Gastroesophageal sphincter (tissue), 4 donors: Measurements from ENCODE around the gene SOST. TPM values are rescaled to one million over a fixed set of nuclear protein-coding genes. Genes with fewer than 3 reads are reported as not detected.

ENCODE experiments used
- ATAC-seq: fragments of 150-250 bp; one replicate; pipeline ENCODE4 v1.9.1; 2016; ENCODE audit warnings: mild to moderate bottlenecking, moderate library complexity
- H3K27ac ChIP-seq, 4 donors: fragments of 200-600 bp; sonication (generic) in 3 of 4; 1 replicate in 3 of 4; 2 replicates in 1 of 4; pipeline ENCODE4 v1.5.1; 2016 to 2019
- H3K27me3 ChIP-seq: fragments of 200-600 bp; sonication (generic); one replicate; pipeline ENCODE4 v1.5.1; 2019
- H3K36me3 ChIP-seq, 2 donors: fragments of 200-600 bp; sonication (generic); one replicate each; pipeline ENCODE4 v1.5.1; 2019; ENCODE audit warnings: control low read depth in 1 of 2
- H3K4me1 ChIP-seq, 3 donors: fragments of 200-600 bp; sonication (generic); 1 replicate in 2 of 3; 2 replicates in 1 of 3; pipeline ENCODE4 v1.5.1; 2016 to 2019; ENCODE audit warnings: control low read depth in 2 of 3
- H3K4me3 ChIP-seq, 2 donors: fragments of 200-600 bp; sonication (generic); one replicate each; pipeline ENCODE4 v1.5.1; 2019; ENCODE audit warnings: mild to moderate bottlenecking in 1 of 2, moderate library complexity in 1 of 2
- H3K9me3 ChIP-seq, 3 donors: fragments of 200-600 bp; sonication (generic); one replicate each; pipeline ENCODE4 v1.5.1; 2017 to 2019; ENCODE audit warnings: control low read depth in 2 of 3
- CTCF ChIP-seq, 4 experiments: fragments of 200-600 bp in 2 of 4; fragments of 450-650 bp in 2 of 4; sonication (generic) in 1 of 4; IDR thresholded peaks; one replicate each; pipeline ENCODE4 v1.5.1; 2017 to 2019; ENCODE audit warnings: antibody characterized with exemption in 4 of 4, mild to moderate bottlenecking in 2 of 4, moderate library complexity in 2 of 4
- EP300 ChIP-seq: sonication (generic); formaldehyde crosslinking; IDR thresholded peaks from one replicate; pipeline ENCODE4 v1.6.1; 2017; ENCODE audit warnings: antibody characterized with exemption, mild to moderate bottlenecking
- POLR2A ChIP-seq, 2 donors: fragments of 450-650 bp; IDR thresholded peaks; one replicate each; pipeline ENCODE4 v1.6.1; 2017; ENCODE audit warnings: antibody characterized with exemption in 2 of 2, mild to moderate bottlenecking in 2 of 2, moderate library complexity in 1 of 2
- POLR2AphosphoS5 ChIP-seq: sonication (generic); formaldehyde crosslinking; IDR thresholded peaks from one replicate; pipeline ENCODE4 v1.6.1; 2017; ENCODE audit warnings: antibody characterized with exemption
- WGBS, 2 donors: methylation state at CpG; one replicate each; pipeline ENCODE4 v1.1.5; 2018; ENCODE audit warnings: low coverage in 1 of 2; 5-methylcytosine and 5-hydroxymethylcytosine counted together
- total RNA-seq, 4 donors: library from RNA; depleted of rRNA; stranded (reverse); fragments of >200 nt; gene quantifications; one replicate each; pipeline ENCODE4 v1.1.0, GENCODE V29; 2016

Gene SOST
- total RNA-seq, 4 donors from 2014 or later: 0.27 TPM; not detected in 3

- no peak for ATAC-seq
- Histone ChIP-seq H3K27ac (no peak overlapping the region), H3K4me1 (no peaks in the 10 kb centered on the region), H3K4me3 (no peak overlapping the region), H3K9me3 (no peaks in the 10 kb centered on the region), H3K27me3 (peaks cover 41% of the 10 kb centered on the region), H3K36me3 (no peaks in the 10 kb centered on the region)
- 2 to 27% methylated on average over 4 to 6 of the region's 6 CpGs for WGBS, 2 donors
- no peak for TF ChIP-seq CTCF (IDR thresholded peaks at IDR 0.05)
- no peak for TF ChIP-seq POLR2AphosphoS5
- no peak for TF ChIP-seq EP300
- no peak for TF ChIP-seq POLR2A (IDR thresholded peaks at IDR 0.05)
Observed at GRCh38 chr17:43745541-43745940, 13.1 kb downstream of the SOST start.

GRCh38 chr17:43741636-43742035 lies 17.0 kb downstream of the SOST start:
- Histone ChIP-seq H3K4me3 (no peak overlapping the region), H3K4me1 (no peaks in the 10 kb centered on the region), H3K36me3 (no peaks in the 10 kb centered on the region), H3K27me3 (peaks cover 27% of the 10 kb centered on the region), H3K9me3 (no peaks in the 10 kb centered on the region), H3K27ac (no peak overlapping the region)
- TF ChIP-seq CTCF (IDR thresholded peaks at IDR 0.05): no peak
- no peak for TF ChIP-seq POLR2A (IDR thresholded peaks at IDR 0.05)
- TF ChIP-seq EP300: no peak
- TF ChIP-seq POLR2AphosphoS5: no peak
- ATAC-seq: no peak
- 88 to 100% methylated on average over 2 to 3 of the region's 5 CpGs for WGBS, 2 donors

- no peak for ATAC-seq
- TF ChIP-seq POLR2A (IDR thresholded peaks at IDR 0.05) (no peak), CTCF (IDR thresholded peaks at IDR 0.05) (no peak), POLR2AphosphoS5 (no peak), EP300 (no peak)
- Histone ChIP-seq H3K27me3 (peaks cover 22% of the 10 kb centered on the region), H3K36me3 (no peaks in the 10 kb centered on the region), H3K4me1 (no peaks in the 10 kb centered on the region), H3K9me3 (no peaks in the 10 kb centered on the region), H3K27ac (no peak overlapping the region), H3K4me3 (no peak overlapping the region)
- WGBS, 2 donors: 78% methylated on average over 4 of the region's 4 CpGs; no CpG with 5 or more reads in 1 of the 2 donors
Observed at GRCh38 chr17:43740541-43740940, 18.1 kb downstream of the SOST start.

- TF ChIP-seq EP300 (no peak), POLR2A (IDR thresholded peaks at IDR 0.05) (no peak), CTCF (IDR thresholded peaks at IDR 0.05) (no peak), POLR2AphosphoS5 (no peak)
- H3K4me1 ChIP-seq: no peaks in the 10 kb centered on the region
- WGBS, 2 donors: 68 to 89% methylated on average over 2 of the region's 2 CpGs
Observed at GRCh38 chr17:43737722-43738121, 20.9 kb downstream of the SOST start.

GRCh38 chr17:43736389-43736788 lies 22.2 kb downstream of the SOST start:
- H3K4me1 ChIP-seq: no peaks in the 10 kb centered on the region
- no peak for ATAC-seq
- no peaks in the 10 kb centered on the region for H3K27me3 ChIP-seq
- no peak for TF ChIP-seq POLR2A (IDR thresholded peaks at IDR 0.05)
- TF ChIP-seq CTCF (IDR thresholded peaks at IDR 0.05): no peak
- TF ChIP-seq EP300: no peak
- no peak for TF ChIP-seq POLR2AphosphoS5
- H3K4me3 ChIP-seq: no peak overlapping the region
- H3K27ac ChIP-seq: no peak overlapping the region
- no peaks in the 10 kb centered on the region for H3K9me3 ChIP-seq
- H3K36me3 ChIP-seq: no peaks in the 10 kb centered on the region
- 88% methylated on average over 2 of the region's 2 CpGs; no CpG with 5 or more reads in 1 of the 2 donors for WGBS, 2 donors

More at GRCh38 chr17:43737722-43738121, 20.9 kb downstream of the SOST start:
- H3K36me3 ChIP-seq: no peaks in the 10 kb centered on the region
- H3K27me3 ChIP-seq: peaks cover 8% of the 10 kb centered on the region
- no peaks in the 10 kb centered on the region for H3K9me3 ChIP-seq
- ATAC-seq: no peak
- no peak overlapping the region for H3K27ac ChIP-seq
- no peak overlapping the region for H3K4me3 ChIP-seq
